Ureter (tissue), 1 donor: ENCODE results near the gene UCN3. TPM values are rescaled to one million over a fixed set of nuclear protein-coding genes. Genes with fewer than 3 reads are reported as not detected.
"Not testable (repeated sequence)": the region's sequence is repeated elsewhere in the genome, so short reads cannot be mapped to it uniquely, and the experiment has no call there.

Source experiments
- DNase-seq: peaks from one replicate; pipeline ENCODE4 v3.0.0-alpha.2; 2020; ENCODE audit warnings: low spot score
- total RNA-seq: library from RNA; stranded (reverse); gene quantifications from one replicate; pipeline ENCODE4 v1.2.4, GENCODE V29; 2023
- donor health status: DM: yes; HTN: yes; CAD: no.

The UCN3 gene
- total RNA-seq, 1 donor from 2014 or later: not detected

- no peak for DNase-seq
Observed at GRCh38 chr10:5369362-5370158, 4.8 kb downstream of the UCN3 start.

GRCh38 chr10:5370493-5371352, 6.0 kb downstream of the UCN3 start:
- DNase-seq: no peak

- no peak for DNase-seq
Observed at GRCh38 chr10:5373307-5373706, 8.5 kb downstream of the UCN3 start.

GRCh38 chr10:5373891-5374611, 9.3 kb downstream of the UCN3 start:
- no peak for DNase-seq

GRCh38 chr10:5376450-5376849, 11.7 kb downstream of the UCN3 start:
- no peak for DNase-seq

GRCh38 chr10:5379202-5379601, 14.4 kb downstream of the UCN3 start:
- not testable (repeated sequence) for DNase-seq

- not testable (repeated sequence) for DNase-seq
Observed at GRCh38 chr10:5380395-5380794, 15.6 kb downstream of the UCN3 start.

- DNase-seq: no peak
Observed at GRCh38 chr10:5381187-5381586, 16.4 kb downstream of the UCN3 start.

- no peak for DNase-seq
Observed at GRCh38 chr10:5385224-5385623, 20.5 kb downstream of the UCN3 start.

- no peak for DNase-seq
Observed at GRCh38 chr10:5387169-5387568, 22.4 kb downstream of the UCN3 start.

GRCh38 chr10:5390607-5391205, 25.9 kb downstream of the UCN3 start:
- no peak for DNase-seq

- DNase-seq: no peak
Observed at GRCh38 chr10:5391790-5392189, 27.0 kb downstream of the UCN3 start.

- DNase-seq: no peak
Observed at GRCh38 chr10:5393529-5393928, 28.8 kb downstream of the UCN3 start.

- no peak for DNase-seq
Observed at GRCh38 chr10:5395168-5395567, 30.4 kb downstream of the UCN3 start.

- no peak for DNase-seq
Observed at GRCh38 chr10:5396556-5397300, 32.0 kb downstream of the UCN3 start.

- DNase-seq: no peak
Observed at GRCh38 chr10:5399332-5399731, 34.6 kb downstream of the UCN3 start.

- DNase-seq: no peak
Observed at GRCh38 chr10:5400468-5401240, 35.9 kb downstream of the UCN3 start.

GRCh38 chr10:5402798-5403197, 38.0 kb downstream of the UCN3 start:
- DNase-seq: no peak

GRCh38 chr10:5404208-5405041, 39.7 kb downstream of the UCN3 start, which contains the start of gene TUBAL3:
Gene TUBAL3, minus strand, starts transcription at chr10:5404828. Its CDS starts 36 bp downstream, at chr10:5404792.
- no peak for DNase-seq
